Gastrocnemius medialis (tissue), 4 donors: Measurements from ENCODE around the gene DENND5B. TPM values are rescaled to one million over a fixed set of nuclear protein-coding genes. Genes with fewer than 3 reads are reported as not detected.

Experiments
- ATAC-seq, 2 donors: fragments of 150-250 bp; one replicate each; pipeline ENCODE4 v1.9.1; 2016
- DNase-seq, 2 donors: peaks; one replicate each; pipeline ENCODE4 v3.0.0-alpha.2; 2019
- H3K27ac ChIP-seq, 4 donors: fragments of 200-600 bp; sonication (generic); 1 replicate in 1 of 4; 2 replicates in 3 of 4; pipeline ENCODE4 v1.5.1; 2016 to 2018; ENCODE audit warnings: mild to moderate bottlenecking in 2 of 4, moderate library complexity in 1 of 4
- H3K27me3 ChIP-seq, 3 donors: fragments of 200-600 bp; sonication (generic) in 2 of 3; 1 replicate in 1 of 3; 2 replicates in 2 of 3; pipeline versions ENCODE4 v1.5.1 to v1.6.0; 2016 to 2019; ENCODE audit warnings: mild to moderate bottlenecking in 1 of 3, moderate library complexity in 1 of 3
- H3K36me3 ChIP-seq, 2 donors: fragments of 200-600 bp; sonication (generic) in 1 of 2; one replicate each; pipeline ENCODE4 v1.5.1; 2017 to 2018
- H3K4me1 ChIP-seq, 2 donors: fragments of 200-600 bp; sonication (generic) in 1 of 2; one replicate each; pipeline ENCODE4 v1.5.1; 2016 to 2017; ENCODE audit warnings: mild to moderate bottlenecking in 2 of 2
- H3K4me3 ChIP-seq, 4 donors: fragments of 200-600 bp; sonication (generic) in 3 of 4; 1 replicate in 1 of 4; 2 replicates in 3 of 4; pipeline ENCODE4 v1.5.1; 2016 to 2019; ENCODE audit warnings: mild to moderate bottlenecking in 2 of 4
- H3K9me3 ChIP-seq, 3 donors: fragments of 200-600 bp; sonication (generic) in 2 of 3; 1 replicate in 1 of 3; 2 replicates in 2 of 3; pipeline ENCODE4 v1.5.1; 2016 to 2019
- CTCF ChIP-seq, 5 experiments: fragments of 450-650 bp in 3 of 5; fragments of 200-600 bp in 2 of 5; sonication (generic) in 2 of 5; IDR thresholded peaks in 4 of 5; conservative IDR thresholded peaks in 1 of 5; 1 replicate in 4 of 5; 2 replicates in 1 of 5; pipeline ENCODE4 v1.5.1; 2016 to 2019; ENCODE audit warnings: antibody characterized with exemption in 5 of 5, mild to moderate bottlenecking in 3 of 5, moderate library complexity in 3 of 5
- POLR2A ChIP-seq, 2 donors: fragments of 450-650 bp; IDR thresholded peaks; one replicate each; pipeline ENCODE4 v1.6.1; 2017; ENCODE audit warnings: antibody characterized with exemption in 2 of 2, mild to moderate bottlenecking in 2 of 2, moderate library complexity in 2 of 2
- in situ Hi-C, 4 donors: fragments of 200-750 bp; cut with MboI; loops; one replicate each; pipeline versions ENCODE4 v1.15.0 to v1.8.0; 2017; ENCODE audit warnings: low sequenced_read_pairs in 4 of 4
- intact Hi-C: fragments of 100-400 bp; cut with DNase I; formaldehyde crosslinking; loops from one replicate; pipeline ENCODE4 v1.15.1; 2023; ENCODE audit warnings: low total_unique reads
- total RNA-seq, 4 donors: library from RNA; depleted of rRNA; stranded (reverse); fragments of >200 nt; gene quantifications; one replicate each; pipeline versions ENCODE4 v1.1.0 to v1.2.3, GENCODE V29; 2016

The DENND5B gene
- total RNA-seq, 4 donors from 2014 or later: 12.5 to 33.7 (median 26.7) TPM

- Histone ChIP-seq H3K27ac (no peak overlapping the region), H3K27me3 (no peaks in the 10 kb centered on the region), H3K9me3 (no peaks in the 10 kb centered on the region), H3K36me3 (no peaks in the 10 kb centered on the region), H3K4me1 (no peaks in the 10 kb centered on the region), H3K4me3 (no peak overlapping the region)
- TF ChIP-seq CTCF (IDR thresholded peaks at IDR 0.05 in 4 of 5, conservative IDR thresholded peaks at IDR 0.05 in 1 of 5) (no peak), POLR2A (IDR thresholded peaks at IDR 0.05) (no peak)
- in situ Hi-C loops: no loop called here
- ATAC-seq: no peak
- DNase-seq: no peak
- intact Hi-C loops: no loop called here
Measured at GRCh38 chr12:31355747-31356107, 235.2 kb downstream of the DENND5B start.

GRCh38 chr12:31353750-31354708 lies 236.9 kb downstream of the DENND5B start:
- intact Hi-C loops (no loop called here), in situ Hi-C loops (no loop called here)
- Histone ChIP-seq H3K27ac (no peak overlapping the region), H3K36me3 (no peaks in the 10 kb centered on the region), H3K4me3 (no peak overlapping the region), H3K4me1 (no peaks in the 10 kb centered on the region), H3K9me3 (no peaks in the 10 kb centered on the region), H3K27me3 (no peaks in the 10 kb centered on the region)
- peak in 1 of 2 donors; percentile 21 for ATAC-seq
- TF ChIP-seq CTCF (IDR thresholded peaks at IDR 0.05 in 4 of 5, conservative IDR thresholded peaks at IDR 0.05 in 1 of 5) (no peak), POLR2A (IDR thresholded peaks at IDR 0.05) (no peak)
- no peak for DNase-seq

- Histone ChIP-seq H3K27me3 (no peaks in the 10 kb centered on the region), H3K4me3 (peak overlapping the region in 1 of 4 donors; percentile 4), H3K27ac (no peak overlapping the region), H3K4me1 (no peaks in the 10 kb centered on the region), H3K9me3 (no peaks in the 10 kb centered on the region), H3K36me3 (no peaks in the 10 kb centered on the region)
- ATAC-seq (no peak), DNase-seq (no peak)
- in situ Hi-C loops: no loop called here
- intact Hi-C loops: no loop called here
- TF ChIP-seq POLR2A (IDR thresholded peaks at IDR 0.05): no peak
- TF ChIP-seq CTCF (IDR thresholded peaks at IDR 0.05 in 4 of 5, conservative IDR thresholded peaks at IDR 0.05 in 1 of 5): no peak
Measured at GRCh38 chr12:31346267-31346666, 244.7 kb downstream of the DENND5B start.

- no peaks in the 10 kb centered on the region for H3K4me1 ChIP-seq
Measured at GRCh38 chr12:31343139-31343538, 247.8 kb downstream of the DENND5B start.

More at GRCh38 chr12:31343139-31343538, 247.8 kb downstream of the DENND5B start:
- Histone ChIP-seq H3K4me3 (no peak overlapping the region), H3K9me3 (no peaks in the 10 kb centered on the region), H3K27me3 (no peaks in the 10 kb centered on the region), H3K36me3 (no peaks in the 10 kb centered on the region), H3K27ac (no peak overlapping the region)
- ATAC-seq: no peak
- DNase-seq: no peak
- in situ Hi-C loops (no loop called here), intact Hi-C loops (no loop called here)
- TF ChIP-seq POLR2A (IDR thresholded peaks at IDR 0.05): no peak
- no peak for TF ChIP-seq CTCF (IDR thresholded peaks at IDR 0.05 in 4 of 5, conservative IDR thresholded peaks at IDR 0.05 in 1 of 5)
